SK-N-SH (cell line): ENCODE results near the gene HOXB6. TPM values are rescaled to one million over a fixed set of nuclear protein-coding genes. Genes with fewer than 3 reads are reported as not detected.

Source experiments
- CTCF ChIA-PET: fragments of 300-600, 350-600 bp; formaldehyde crosslinking; extraction: SDS; loops from one replicate; lab custom pipeline; 2021; lab: Yijun Ruan, JAX
- POLR2A ChIA-PET: fragments of 350-600 bp; sonication (Branson Sonifier 250); formaldehyde crosslinking; extraction: SDS; loops from one replicate; lab custom pipeline; 2020; ENCODE audit warnings: antibody characterized with exemption, inconsistent platforms; lab: Yijun Ruan, JAX
- DNase-seq: peaks from one replicate; pipeline ENCODE4 v3.0.0; 2012
- H2AFZ ChIP-seq: fragments of 200-600 bp; sonication (generic); 2 replicates; pipeline ENCODE4 v1.8.1; 2016; ENCODE audit warnings: antibody characterized with exemption, mild to moderate bottlenecking, low read depth
- H3F3A ChIP-seq: fragments of 200-600 bp; sonication (generic); replicated peaks from 2 replicates; pipeline ENCODE3; 2016; ENCODE audit warnings: antibody characterized with exemption, mild to moderate bottlenecking; ENCODE audit not compliant: insufficient read depth
- H3K27ac ChIP-seq, 2 experiments: fragments of 200-500 bp in 1 of 2; fragments of 200-600 bp in 1 of 2; sonication (Bioruptor generic) in 1 of 2; sonication (generic), shearing (Covaris generic) in 1 of 2; 2 replicates each; pipeline versions ENCODE4 v1.5.1 to v1.6.1; 2014 to 2016; ENCODE audit warnings: low read depth in 2 of 2, inconsistent platforms in 1 of 2, low read length in 1 of 2, mild to moderate bottlenecking in 1 of 2, mixed read lengths in 1 of 2
- H3K27me3 ChIP-seq: fragments of 200-600 bp; sonication (generic), shearing (Covaris generic); 2 replicates; pipeline ENCODE4 v1.6.1; 2016; ENCODE audit warnings: mixed run types; ENCODE audit not compliant: insufficient read depth
- H3K36me3 ChIP-seq, 2 experiments: fragments of 200-500 bp in 1 of 2; fragments of 200-600 bp in 1 of 2; sonication (Bioruptor generic) in 1 of 2; sonication (generic) in 1 of 2; replicated peaks in 1 of 2; 2 replicates each; pipeline versions ENCODE3 to v1.5.1; 2014 to 2016; ENCODE audit warnings: low read length in 1 of 2, mild to moderate bottlenecking in 1 of 2; ENCODE audit not compliant: insufficient read depth in 2 of 2, control insufficient read depth in 1 of 2
- H3K4me1 ChIP-seq, 2 experiments: fragments of 200-500 bp in 1 of 2; fragments of 200-600 bp in 1 of 2; sonication (Bioruptor generic) in 1 of 2; sonication (generic), shearing (Covaris generic) in 1 of 2; 2 replicates each; pipeline versions ENCODE4 v1.5.1 to v1.6.1; 2014 to 2016; ENCODE audit warnings: low read depth in 1 of 2, low read length in 1 of 2, mixed run types in 1 of 2; ENCODE audit not compliant: insufficient read depth in 2 of 2, control insufficient read depth in 1 of 2
- H3K4me2 ChIP-seq: fragments of 200-600 bp; sonication (generic), shearing (Covaris generic); 2 replicates; pipeline ENCODE4 v1.6.1; 2017; ENCODE audit warnings: mixed run types
- H3K4me3 ChIP-seq, 2 experiments: fragments of 200-500 bp in 1 of 2; fragments of 200-600 bp in 1 of 2; sonication (Bioruptor generic) in 1 of 2; sonication (generic), shearing (Covaris generic) in 1 of 2; 2 replicates each; pipeline versions ENCODE4 v1.5.1 to v1.8.1; 2014 to 2016; ENCODE audit warnings: low read depth in 2 of 2, inconsistent platforms in 1 of 2, low read length in 1 of 2, mild to moderate bottlenecking in 1 of 2, mixed read lengths in 1 of 2, moderate library complexity in 1 of 2
- H3K79me2 ChIP-seq: fragments of 200-600 bp; sonication (generic); 2 replicates; pipeline ENCODE4 v1.8.1; 2017; ENCODE audit warnings: mild to moderate bottlenecking; ENCODE audit not compliant: insufficient read depth
- H3K9ac ChIP-seq: fragments of 200-600 bp; sonication (generic); 2 replicates; pipeline ENCODE4 v1.6.1; 2017; ENCODE audit warnings: mixed run types
- H3K9me2 ChIP-seq: fragments of 200-600 bp; sonication (generic); 2 replicates; pipeline ENCODE4 v1.6.1; 2017; ENCODE audit warnings: mixed run types
- H3K9me3 ChIP-seq: fragments of 200-600 bp; sonication (generic); 2 replicates; pipeline ENCODE4 v1.6.1; 2017; ENCODE audit warnings: mixed run types, mild to moderate bottlenecking, moderate library complexity
- H4K20me1 ChIP-seq: fragments of 200-600 bp; sonication (generic); 2 replicates; pipeline ENCODE4 v1.6.1; 2017; ENCODE audit warnings: mild to moderate bottlenecking, mixed run types; ENCODE audit not compliant: insufficient read depth
- EP300 ChIP-seq, 2 experiments: IDR thresholded peaks; 2 replicates each; pipeline versions ENCODE4 v1.4.0 to v1.6.1; 2012; ENCODE audit warnings: borderline replicate concordance in 1 of 2, low read depth in 1 of 2, low read length in 1 of 2
- EZH2phosphoT487 ChIP-seq: fragments of 200-600 bp; sonication (generic); IDR thresholded peaks from 2 replicates; pipeline ENCODE4 v1.6.1; 2017; ENCODE audit warnings: low read depth, mixed run types, mild to moderate bottlenecking, antibody characterized with exemption, moderate library complexity, borderline replicate concordance
- FOXM1 ChIP-seq: IDR thresholded peaks from 2 replicates; pipeline ENCODE4 v1.4.0; 2012; ENCODE audit warnings: low read depth, mild to moderate bottlenecking
- GABPA ChIP-seq: IDR thresholded peaks from 2 replicates; pipeline ENCODE4 v1.4.0; 2012; ENCODE audit warnings: low read depth, mild to moderate bottlenecking
- GATA2 ChIP-seq: sonication (generic); formaldehyde crosslinking; IDR thresholded peaks from 2 replicates; pipeline ENCODE4 v1.5.0; 2020; ENCODE audit warnings: mild to moderate bottlenecking, missing genetic modification reagents
- SIN3A ChIP-seq: IDR thresholded peaks from 2 replicates; pipeline ENCODE4 v1.6.1; 2012; ENCODE audit warnings: low read depth, mild to moderate bottlenecking, low read length, moderate library complexity, borderline replicate concordance
- SMC3 ChIP-seq: IDR thresholded peaks from 2 replicates; pipeline ENCODE4 v1.6.1; 2012; ENCODE audit warnings: low read depth, low read length, improper control_type of control experiment
- TEAD4 ChIP-seq: IDR thresholded peaks from 2 replicates; pipeline ENCODE4 v1.4.0; 2012; ENCODE audit warnings: mild to moderate bottlenecking, borderline replicate concordance; ENCODE audit not compliant: insufficient read depth
- WGBS: methylation state at CpG from one replicate; pipeline ENCODE4 v1.1.6; 2017; ENCODE audit warnings: low lambda C conversion rate; 5-methylcytosine and 5-hydroxymethylcytosine counted together
- polyA plus RNA-seq, 3 experiments: library from polyadenylated mRNA; depleted of rRNA; stranded (reverse); fragments of >200 nt; gene quantifications; 2 replicates each; pipeline ENCODE4 v1.2.3, GENCODE V29; 2012
- TF ChIP-seq, protein P1 (sequence below): fragments of 150-350 bp; IDR thresholded peaks from 2 replicates; pipeline ENCODE4 v1.6.1; 2016; ENCODE audit warnings: mild to moderate bottlenecking, low read depth, low read length
- TF ChIP-seq, protein P2 (sequence below): IDR thresholded peaks from 2 replicates; pipeline ENCODE4 v1.4.0; 2012; ENCODE audit warnings: low read depth, borderline replicate concordance
- TF ChIP-seq, protein P3 (sequence below): IDR thresholded peaks from 2 replicates; pipeline ENCODE4 v1.4.0; 2012; ENCODE audit warnings: low read depth
- TF ChIP-seq, protein P4 (sequence below): fragments of 200-600 bp; sonication (generic); IDR thresholded peaks from 2 replicates; pipeline ENCODE4 v1.6.1; 2017; ENCODE audit warnings: antibody characterized with exemption, mild to moderate bottlenecking, moderate library complexity

HOXB6 gene
- polyA plus RNA-seq, 1 of the 3 experiments (the other 2 are of a cell fraction) = not detected

DNA sequence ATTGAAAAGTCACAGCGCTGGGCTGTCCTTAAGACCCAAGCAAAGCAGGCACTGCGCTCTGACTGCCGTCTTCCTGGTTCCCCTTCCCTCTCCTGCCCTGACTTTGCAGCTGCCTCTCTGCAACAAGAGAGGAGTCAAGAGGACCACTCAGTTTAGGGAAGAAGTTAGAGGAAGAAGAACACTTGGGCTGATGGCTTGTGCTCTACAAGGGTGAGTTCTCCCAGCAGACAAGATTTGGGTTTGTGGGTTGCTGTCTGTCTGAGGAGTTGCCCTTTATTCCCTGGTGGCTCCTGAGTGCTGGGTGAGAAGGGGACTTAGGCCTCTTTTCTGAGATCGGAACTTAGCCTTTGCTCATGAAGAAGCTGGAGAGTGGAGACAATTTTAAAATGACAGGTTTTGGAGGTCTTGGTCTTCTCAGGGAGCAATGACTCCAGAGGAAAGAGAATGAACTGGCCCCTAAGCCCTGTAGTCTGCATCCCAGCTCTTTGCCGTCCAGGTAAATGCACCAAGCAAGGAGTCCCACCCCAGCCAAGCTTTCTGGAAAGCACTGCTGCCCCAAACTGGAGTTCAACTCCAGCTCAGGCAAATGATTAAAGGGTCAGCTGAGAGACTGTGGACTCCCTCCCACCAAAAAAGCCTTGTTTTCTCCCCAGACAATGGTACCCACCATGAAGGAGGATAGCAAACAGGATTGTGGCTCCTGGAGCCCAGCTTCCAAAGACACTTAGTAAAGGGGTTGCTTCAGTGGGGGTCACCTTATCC lies 24.0 kb upstream of the HOXB6 start:
- POLR2A ChIA-PET = no interaction called here
- Histone ChIP-seq H3K4me3 (no peak overlapping the region), H3K79me2 (no peaks in the 10 kb centered on the region), H3K4me2 (no peak overlapping the region), H2AFZ (no peak overlapping the region), H3K4me1 (no peaks in the 10 kb centered on the region), H3K27ac (no peak overlapping the region), H3K27me3 (peaks cover 98% of the 10 kb centered on the region)
- CTCF ChIA-PET = interaction anchor here (1.0 to 2.4 kb wide), 3 partner anchors 10 to 602 kb away, joined by 3 to 23 read pairs (median 3); no protein-coding TSS in a partner anchor
- no peak for TF ChIP-seq GATA2 (CRISPR knock-in tag)
- TF ChIP-seq, protein P1, sequence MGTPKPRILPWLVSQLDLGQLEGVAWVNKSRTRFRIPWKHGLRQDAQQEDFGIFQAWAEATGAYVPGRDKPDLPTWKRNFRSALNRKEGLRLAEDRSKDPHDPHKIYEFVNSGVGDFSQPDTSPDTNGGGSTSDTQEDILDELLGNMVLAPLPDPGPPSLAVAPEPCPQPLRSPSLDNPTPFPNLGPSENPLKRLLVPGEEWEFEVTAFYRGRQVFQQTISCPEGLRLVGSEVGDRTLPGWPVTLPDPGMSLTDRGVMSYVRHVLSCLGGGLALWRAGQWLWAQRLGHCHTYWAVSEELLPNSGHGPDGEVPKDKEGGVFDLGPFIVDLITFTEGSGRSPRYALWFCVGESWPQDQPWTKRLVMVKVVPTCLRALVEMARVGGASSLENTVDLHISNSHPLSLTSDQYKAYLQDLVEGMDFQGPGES = no peak
- no peak for TF ChIP-seq EZH2phosphoT487
- TF ChIP-seq, protein P2, sequence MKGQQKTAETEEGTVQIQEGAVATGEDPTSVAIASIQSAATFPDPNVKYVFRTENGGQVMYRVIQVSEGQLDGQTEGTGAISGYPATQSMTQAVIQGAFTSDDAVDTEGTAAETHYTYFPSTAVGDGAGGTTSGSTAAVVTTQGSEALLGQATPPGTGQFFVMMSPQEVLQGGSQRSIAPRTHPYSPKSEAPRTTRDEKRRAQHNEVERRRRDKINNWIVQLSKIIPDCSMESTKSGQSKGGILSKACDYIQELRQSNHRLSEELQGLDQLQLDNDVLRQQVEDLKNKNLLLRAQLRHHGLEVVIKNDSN = no peak
- TF ChIP-seq TEAD4 = no peak
- no peak for TF ChIP-seq GABPA
- no peak for TF ChIP-seq SMC3
- TF ChIP-seq FOXM1 = no peak
- no peak for TF ChIP-seq EP300 (IDR thresholded peaks at IDR 0.05; ENCODE audit: borderline replicate concordance in 1 of 2, low read depth in 1 of 2, low read length in 1 of 2)
- no peak for TF ChIP-seq SIN3A
- TF ChIP-seq, protein P3, sequence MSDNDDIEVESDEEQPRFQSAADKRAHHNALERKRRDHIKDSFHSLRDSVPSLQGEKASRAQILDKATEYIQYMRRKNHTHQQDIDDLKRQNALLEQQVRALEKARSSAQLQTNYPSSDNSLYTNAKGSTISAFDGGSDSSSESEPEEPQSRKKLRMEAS = no peak
- TF ChIP-seq, all 33 proteins: peak for 0
- H3K36me3 ChIP-seq = no peaks in the 10 kb centered on the region
- no peaks in the 10 kb centered on the region for H3F3A ChIP-seq
- WGBS = 9% methylated on average over 5 of the region's 5 CpGs
- no peak for DNase-seq
- peaks cover 3% of the 10 kb centered on the region; the same call in 1 of the 2 replicates for H4K20me1 ChIP-seq
- no peaks in the 10 kb centered on the region for H3K9me2 ChIP-seq
- H3K9me3 ChIP-seq = no peaks in the 10 kb centered on the region
- H3K9ac ChIP-seq = no peak overlapping the region

DNA sequence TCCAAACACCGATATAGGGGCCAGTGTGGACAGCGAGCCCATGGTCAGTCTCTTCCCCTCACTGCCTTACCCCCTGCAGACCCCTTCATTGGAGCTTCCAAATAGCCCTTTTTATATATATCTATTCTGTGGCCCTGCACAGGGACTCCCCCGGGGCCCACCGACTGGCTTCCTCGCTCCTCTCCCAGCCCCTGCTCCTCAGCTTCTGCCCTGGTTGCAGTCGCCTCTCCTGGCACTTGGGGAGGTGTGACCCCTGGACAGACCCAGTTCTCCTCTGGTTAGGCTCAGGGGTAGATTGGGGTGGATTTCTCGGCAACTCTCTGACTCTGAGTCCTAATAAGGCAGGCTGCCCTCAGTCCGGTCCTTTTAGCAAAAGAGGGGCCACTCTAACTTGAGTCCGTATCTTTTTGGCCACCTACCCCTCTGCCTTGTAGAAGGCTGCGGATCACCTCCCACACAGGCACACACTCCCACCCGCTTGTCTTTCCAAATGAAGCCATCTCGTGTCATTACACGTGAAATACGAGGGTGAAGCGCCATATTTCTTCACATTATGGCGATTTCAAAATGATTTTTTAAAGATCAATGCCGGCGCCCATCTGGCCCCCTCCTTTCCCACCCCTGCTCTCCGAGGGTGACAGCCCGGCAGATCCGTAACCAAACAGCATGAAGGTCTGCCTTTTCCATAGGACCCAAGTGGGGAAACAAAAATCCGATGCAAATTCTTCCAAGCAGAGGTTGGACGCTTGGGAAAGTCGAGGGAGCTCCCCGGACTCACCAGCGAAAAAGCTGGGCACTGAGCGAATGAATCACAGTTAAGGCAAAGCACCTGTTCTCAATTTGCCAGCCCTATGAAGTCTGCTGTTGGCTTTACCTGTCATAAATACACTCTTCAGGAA lies 23.1 kb upstream of the HOXB6 start:
- Histone ChIP-seq H3F3A (no peaks in the 10 kb centered on the region), H3K4me3 (no peak overlapping the region), H3K27ac (no peak overlapping the region), H3K36me3 (no peaks in the 10 kb centered on the region), H4K20me1 (peaks cover 3% of the 10 kb centered on the region; the same call in 1 of the 2 replicates), H3K27me3 (peaks cover 98% of the 10 kb centered on the region), H3K9ac (no peak overlapping the region), H3K9me2 (no peaks in the 10 kb centered on the region), H2AFZ (no peak overlapping the region), H3K4me2 (no peak overlapping the region), H3K4me1 (no peaks in the 10 kb centered on the region), H3K9me3 (no peaks in the 10 kb centered on the region), H3K79me2 (no peaks in the 10 kb centered on the region)
- 15% methylated on average over 27 of the region's 27 CpGs for WGBS
- ChIA-PET CTCF (interaction anchor here (1.1 to 7.6 kb wide), 7 partner anchors 8 to 257 kb away, joined by 3 to 50 read pairs (median 4); no protein-coding TSS in a partner anchor), POLR2A (no interaction called here)
- no peak for DNase-seq
- TF ChIP-seq, protein P1 = no peak
- TF ChIP-seq, protein P4, sequence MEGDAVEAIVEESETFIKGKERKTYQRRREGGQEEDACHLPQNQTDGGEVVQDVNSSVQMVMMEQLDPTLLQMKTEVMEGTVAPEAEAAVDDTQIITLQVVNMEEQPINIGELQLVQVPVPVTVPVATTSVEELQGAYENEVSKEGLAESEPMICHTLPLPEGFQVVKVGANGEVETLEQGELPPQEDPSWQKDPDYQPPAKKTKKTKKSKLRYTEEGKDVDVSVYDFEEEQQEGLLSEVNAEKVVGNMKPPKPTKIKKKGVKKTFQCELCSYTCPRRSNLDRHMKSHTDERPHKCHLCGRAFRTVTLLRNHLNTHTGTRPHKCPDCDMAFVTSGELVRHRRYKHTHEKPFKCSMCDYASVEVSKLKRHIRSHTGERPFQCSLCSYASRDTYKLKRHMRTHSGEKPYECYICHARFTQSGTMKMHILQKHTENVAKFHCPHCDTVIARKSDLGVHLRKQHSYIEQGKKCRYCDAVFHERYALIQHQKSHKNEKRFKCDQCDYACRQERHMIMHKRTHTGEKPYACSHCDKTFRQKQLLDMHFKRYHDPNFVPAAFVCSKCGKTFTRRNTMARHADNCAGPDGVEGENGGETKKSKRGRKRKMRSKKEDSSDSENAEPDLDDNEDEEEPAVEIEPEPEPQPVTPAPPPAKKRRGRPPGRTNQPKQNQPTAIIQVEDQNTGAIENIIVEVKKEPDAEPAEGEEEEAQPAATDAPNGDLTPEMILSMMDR = no peak
